Neural progenitor cell (in vitro differentiated cells): Measurements from ENCODE around the gene GUCA2B. TPM values are rescaled to one million over a fixed set of nuclear protein-coding genes. Genes with fewer than 3 reads are reported as not detected.

ENCODE experiments used
- DNase-seq: peaks from one replicate; pipeline ENCODE4 v3.0.0-alpha.2; 2016; ENCODE audit warnings: low spot score
- H2AFZ ChIP-seq: fragments of 200-600 bp; sonication (generic); replicated peaks from 2 replicates; pipeline ENCODE4 v1.6.1; 2016; ENCODE audit warnings: antibody characterized with exemption
- H3F3A ChIP-seq: fragments of 200-600 bp; sonication (generic); 2 replicates; pipeline ENCODE4 v1.6.1; 2016; ENCODE audit warnings: antibody characterized with exemption, low read depth
- H3K27ac ChIP-seq: fragments of 200-600 bp; sonication (generic); 2 replicates; pipeline ENCODE4 v1.5.1; 2016; ENCODE audit warnings: mild to moderate bottlenecking
- H3K27me3 ChIP-seq: fragments of 200-600 bp; sonication (generic); 2 replicates; pipeline ENCODE4 v1.6.1; 2016; ENCODE audit warnings: mild to moderate bottlenecking, moderate library complexity
- H3K36me3 ChIP-seq: fragments of 200-600 bp; sonication (generic); 2 replicates; pipeline ENCODE4 v1.5.1; 2016
- H3K4me1 ChIP-seq: fragments of 200-600 bp; sonication (generic); 2 replicates; pipeline ENCODE4 v1.6.1; 2016; ENCODE audit warnings: mixed run types
- H3K4me2 ChIP-seq: fragments of 200-600 bp; sonication (generic); 2 replicates; pipeline ENCODE4 v1.6.1; 2016
- H3K4me3 ChIP-seq: fragments of 200-600 bp; sonication (generic); 2 replicates; pipeline ENCODE4 v1.5.1; 2016
- H3K79me2 ChIP-seq: fragments of 200-600 bp; sonication (generic); 2 replicates; pipeline ENCODE4 v1.6.1; 2016; ENCODE audit warnings: low read depth
- H3K9ac ChIP-seq: fragments of 200-600 bp; sonication (generic); 2 replicates; pipeline ENCODE4 v1.6.1; 2016
- H3K9me3 ChIP-seq: fragments of 200-600 bp; sonication (generic); 2 replicates; pipeline ENCODE4 v1.5.1; 2016; ENCODE audit warnings: low read depth
- H4K20me1 ChIP-seq: fragments of 200-600 bp; sonication (generic); 2 replicates; pipeline ENCODE4 v1.6.1; 2016; ENCODE audit warnings: low read depth
- H3K27ac Mint-ChIP-seq: 3 replicates; pipeline ENCODE4 v1.8.0; 2021; ENCODE audit warnings: mixed read lengths
- H3K27me3 Mint-ChIP-seq: 2 replicates; pipeline ENCODE4 v1.8.0; 2022; ENCODE audit warnings: low read depth, mild to moderate bottlenecking, inconsistent platforms, moderate library complexity, mixed read lengths; ENCODE audit not compliant: insufficient read depth
- H3K36me3 Mint-ChIP-seq: 3 replicates; pipeline ENCODE4 v1.8.0; 2021; ENCODE audit warnings: mixed read lengths
- H3K4me1 Mint-ChIP-seq: 3 replicates; pipeline ENCODE4 v1.8.0; 2021; ENCODE audit warnings: mixed read lengths
- H3K4me3 Mint-ChIP-seq: 3 replicates; pipeline ENCODE4 v1.8.0; 2021; ENCODE audit warnings: mild to moderate bottlenecking, moderate library complexity, mixed read lengths
- H3K9me3 Mint-ChIP-seq: 3 replicates; pipeline ENCODE4 v1.8.0; 2020; ENCODE audit warnings: mixed read lengths
- CTCF ChIP-seq: fragments of 200-600 bp; sonication (generic); IDR thresholded peaks from 2 replicates; pipeline ENCODE4 v1.5.1; 2017; ENCODE audit warnings: antibody characterized with exemption, mild to moderate bottlenecking
- EZH2 ChIP-seq: fragments of 200-600 bp; sonication (generic); IDR thresholded peaks from 2 replicates; pipeline ENCODE4 v1.6.1; 2017; ENCODE audit warnings: antibody characterized with exemption, mild to moderate bottlenecking, moderate library complexity
- EZH2phosphoT487 ChIP-seq: fragments of 200-600 bp; sonication (generic); IDR thresholded peaks from 2 replicates; pipeline ENCODE4 v1.6.1; 2017; ENCODE audit warnings: antibody characterized with exemption
- total RNA-seq: library from RNA; depleted of rRNA; stranded (reverse); fragments of >200 nt; gene quantifications from 2 replicates; pipeline ENCODE4 v1.2.3, GENCODE V29; 2015; ENCODE audit warnings: low replicate concordance

Gene GUCA2B
- total RNA-seq, 1 donor from 2014 or later: not detected

GRCh38 chr1:42163536-42164503, 10.6 kb downstream of the GUCA2B start:
- H3K36me3 Mint-ChIP-seq: no peaks in the 10 kb centered on the region
- H3F3A ChIP-seq: no peaks in the 10 kb centered on the region
- DNase-seq: no peak
- no peak for TF ChIP-seq CTCF
- TF ChIP-seq EZH2phosphoT487: no peak
- no peak for TF ChIP-seq EZH2
- H3K9me3 Mint-ChIP-seq: peaks cover 12% of the 10 kb centered on the region
- no peaks in the 10 kb centered on the region for H4K20me1 ChIP-seq
- H3K4me3 Mint-ChIP-seq: no peak overlapping the region
- H3K27me3 ChIP-seq: no peaks in the 10 kb centered on the region
- H3K27ac ChIP-seq: no peak overlapping the region
- H3K9ac ChIP-seq: no peak overlapping the region
- no peaks in the 10 kb centered on the region for H3K79me2 ChIP-seq
- H3K27ac Mint-ChIP-seq: no peak overlapping the region
- no peaks in the 10 kb centered on the region for H3K9me3 ChIP-seq
- H3K4me2 ChIP-seq: no peak overlapping the region
- H3K4me1 Mint-ChIP-seq: peaks cover 6% of the 10 kb centered on the region
- H3K27me3 Mint-ChIP-seq: peaks cover 12% of the 10 kb centered on the region
- H3K4me3 ChIP-seq: no peak overlapping the region
- no peaks in the 10 kb centered on the region for H3K4me1 ChIP-seq
- no peaks in the 10 kb centered on the region for H3K36me3 ChIP-seq
- no peak overlapping the region for H2AFZ ChIP-seq

DNA sequence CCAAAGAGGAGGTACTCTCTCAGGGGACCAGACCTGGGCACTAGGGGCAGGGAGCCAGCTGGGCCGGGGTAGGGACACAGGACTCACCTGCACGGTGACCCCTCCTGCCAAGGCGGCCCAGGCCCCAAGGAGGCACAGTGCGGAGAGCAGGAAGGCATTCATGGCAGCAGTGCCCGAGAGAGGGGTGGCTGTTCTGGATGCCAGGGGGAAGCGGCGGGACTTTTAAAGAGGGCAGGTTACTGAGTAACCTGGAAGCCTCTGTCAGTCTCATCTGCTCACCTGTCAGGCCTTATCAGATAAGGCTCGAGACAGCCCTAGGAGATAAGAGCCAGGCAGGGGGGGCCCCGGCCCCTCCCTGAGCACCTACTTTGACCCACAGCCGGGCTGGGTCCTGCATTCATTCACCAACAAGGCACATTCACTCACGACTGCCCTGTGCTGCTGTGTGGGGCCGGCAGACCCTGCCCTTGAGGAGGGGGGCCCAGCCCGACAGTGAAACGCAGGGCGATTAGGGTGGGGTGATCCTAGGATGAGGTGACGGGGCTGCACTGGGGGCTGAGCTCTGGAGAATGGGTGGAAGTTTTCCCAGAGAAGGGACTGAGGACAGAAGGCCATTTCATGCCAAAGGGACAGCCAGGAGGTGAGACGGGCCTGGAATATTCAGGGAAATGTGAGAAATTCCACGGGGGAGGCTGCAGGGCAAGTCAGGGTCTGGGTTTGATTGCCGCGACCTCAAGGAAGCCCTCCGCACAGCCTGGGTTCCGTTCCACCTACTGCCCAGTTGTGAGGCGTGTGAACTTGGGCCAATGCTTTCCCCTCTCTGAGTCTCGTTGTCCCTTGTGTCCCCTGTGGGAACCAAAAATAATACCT, 11.6 kb downstream of the GUCA2B start, which contains the start of gene GUCA2A:
Gene GUCA2A, minus strand, starts transcription at position 195 of the 870 bp plus-strand sequence. Its CDS starts 33 bp downstream, at position 162.
- H2AFZ ChIP-seq: no peak within 1 kb of the TSS
- H3K4me3 Mint-ChIP-seq: no peak within 1 kb of the TSS

More for the DNA sequence above, 11.6 kb downstream of the GUCA2B start, which contains the start of gene GUCA2A:
- H3F3A ChIP-seq: no peaks in the 10 kb centered on the region
- H3K4me2 ChIP-seq: no peak within 1 kb of the TSS
- no peak within 1 kb of the TSS for H3K27ac ChIP-seq
- no peaks in the 10 kb centered on the region for H3K79me2 ChIP-seq
- Mint-ChIP-seq H3K27me3 (peaks cover 9% of the 10 kb centered on the region), H3K27ac (peak within 1 kb of the TSS; percentile 3), H3K36me3 (no peaks in the 10 kb centered on the region), H3K4me1 (peaks cover 8% of the 10 kb centered on the region), H3K9me3 (peaks cover 12% of the 10 kb centered on the region)
- TF ChIP-seq CTCF: no peak
- H3K9ac ChIP-seq: no peak within 1 kb of the TSS
- DNase-seq: no peak
- no peak within 1 kb of the TSS for H3K4me3 ChIP-seq
- H3K27me3 ChIP-seq: no peaks in the 10 kb centered on the region
- H4K20me1 ChIP-seq: no peaks in the 10 kb centered on the region
- H3K36me3 ChIP-seq: no peaks in the 10 kb centered on the region
- no peaks in the 10 kb centered on the region for H3K9me3 ChIP-seq
- H3K4me1 ChIP-seq: no peaks in the 10 kb centered on the region
